Keratinocyte (primary cell): Measurements from ENCODE around the gene DEPP1. TPM values are rescaled to one million over a fixed set of nuclear protein-coding genes. Genes with fewer than 3 reads are reported as not detected.

ENCODE experiments used
- DNase-seq: peaks from one replicate; pipeline ENCODE4 v3.0.0-alpha.2; 2011; ENCODE audit warnings: low read depth, missing footprints, low spot score
- FAIRE-seq: peaks from 2 replicates; lab custom pipeline; 2011; peaks lifted over from hg19 to GRCh38; lab: Jason Lieb, UNC
- H2AFZ ChIP-seq: 2 replicates; pipeline ENCODE4 v1.6.0; 2012; ENCODE audit warnings: low read length, control low read depth, inconsistent platforms; ENCODE audit not compliant: control insufficient read depth
- H3K27ac ChIP-seq: 2 replicates; pipeline ENCODE4 v1.5.1; 2011; ENCODE audit warnings: low read length; ENCODE audit not compliant: control insufficient read depth, insufficient read depth
- H3K27me3 ChIP-seq: 3 replicates; pipeline ENCODE4 v1.6.0; 2011; ENCODE audit warnings: low read length; ENCODE audit not compliant: control insufficient read depth, insufficient read depth; ENCODE audit errors: extremely low read depth
- H3K36me3 ChIP-seq, 2 experiments: 2 replicates in 1 of 2; 3 replicates in 1 of 2; pipeline ENCODE4 v1.5.1; 2011; ENCODE audit warnings: low read length in 2 of 2, mild to moderate bottlenecking in 1 of 2; ENCODE audit not compliant: control insufficient read depth in 2 of 2, insufficient read depth in 2 of 2; ENCODE audit errors: extremely low read depth in 1 of 2
- H3K4me1 ChIP-seq: 3 replicates; pipeline ENCODE4 v1.5.1; 2011; ENCODE audit warnings: low read length; ENCODE audit not compliant: control insufficient read depth, insufficient read depth; ENCODE audit errors: extremely low read depth
- H3K4me2 ChIP-seq: 3 replicates; pipeline ENCODE4 v1.6.0; 2011; ENCODE audit warnings: low read depth, low read length; ENCODE audit not compliant: control insufficient read depth, insufficient read depth; ENCODE audit errors: extremely low read depth
- H3K4me3 ChIP-seq, 3 experiments: fragments of 200-600 bp in 1 of 3; sonication (generic) in 1 of 3; 2 replicates in 2 of 3; 3 replicates in 1 of 3; pipeline ENCODE4 v1.5.1; 2011 to 2016; ENCODE audit warnings: low read length in 3 of 3, mild to moderate bottlenecking in 3 of 3, control low read depth in 2 of 3, inconsistent platforms in 1 of 3, low read depth in 1 of 3, mixed read lengths in 1 of 3, mixed run types in 1 of 3, moderate library complexity in 1 of 3; ENCODE audit not compliant: control insufficient read depth in 2 of 3, insufficient read depth in 2 of 3; ENCODE audit errors: extremely low read depth in 1 of 3
- H3K79me2 ChIP-seq: 2 replicates; pipeline ENCODE4 v1.6.0; 2012; ENCODE audit warnings: low read length; ENCODE audit not compliant: control insufficient read depth, insufficient read depth
- H3K9ac ChIP-seq: 3 replicates; pipeline ENCODE4 v1.6.0; 2011; ENCODE audit warnings: low read length; ENCODE audit not compliant: control insufficient read depth, insufficient read depth; ENCODE audit errors: extremely low read depth
- H3K9me1 ChIP-seq: 3 replicates; pipeline ENCODE4 v1.6.0; 2011; ENCODE audit warnings: low read length; ENCODE audit not compliant: control insufficient read depth, insufficient read depth; ENCODE audit errors: extremely low read depth
- H3K9me3 ChIP-seq: 2 replicates; pipeline ENCODE4 v1.5.1; 2012; ENCODE audit warnings: low read depth, low read length; ENCODE audit not compliant: control insufficient read depth
- H4K20me1 ChIP-seq: 3 replicates; pipeline ENCODE4 v1.6.0; 2011; ENCODE audit warnings: low read length; ENCODE audit not compliant: control insufficient read depth, insufficient read depth; ENCODE audit errors: extremely low read depth
- EZH2 ChIP-seq: IDR thresholded peaks from one replicate; pipeline ENCODE4 v1.6.1; 2012; ENCODE audit warnings: inconsistent platforms, mild to moderate bottlenecking, low read length, moderate library complexity
- dilution Hi-C: fragments of 300-500 bp; cut with MboI; formaldehyde crosslinking; loops from one replicate; pipeline ENCODE4 v1.7.0; 2020; ENCODE audit warnings: low sequenced_read_pairs; ENCODE audit not compliant: extremely low pct_ligation_motif_present
- polyA plus RNA-seq, 5 experiments: library from polyadenylated mRNA; depleted of rRNA in 3 of 5; stranded (reverse) in 3 of 5; stranded (forward) in 1 of 5; unstranded in 1 of 5; fragments of >200 nt; gene quantifications; 1 replicate in 1 of 5; 2 replicates in 3 of 5; 3 replicates in 1 of 5; pipeline versions ENCODE4 v1.2.1 to v1.2.3, GENCODE V29; 2011 to 2012; ENCODE audit warnings: missing spikeins in 2 of 5, low read depth in 1 of 5, low replicate concordance in 1 of 5
- TF ChIP-seq, protein P1 (sequence below), 3 experiments: IDR thresholded peaks in 1 of 3; conservative IDR thresholded peaks in 1 of 3; optimal IDR thresholded peaks in 1 of 3; 2 replicates in 2 of 3; 3 replicates in 1 of 3; pipeline versions ENCODE3 to v1.5.1; 2011; ENCODE audit warnings: low read length in 3 of 3, mild to moderate bottlenecking in 3 of 3, moderate library complexity in 2 of 3, control low read depth in 1 of 3, inconsistent platforms in 1 of 3; ENCODE audit not compliant: insufficient read depth in 2 of 3; ENCODE audit errors: extremely low read depth in 1 of 3

DEPP1 gene
- polyA plus RNA-seq, 1 donor (not counting 4 experiments of a cell fraction or from before 2014, with no cell fraction given) = 1.2 TPM

DNA sequence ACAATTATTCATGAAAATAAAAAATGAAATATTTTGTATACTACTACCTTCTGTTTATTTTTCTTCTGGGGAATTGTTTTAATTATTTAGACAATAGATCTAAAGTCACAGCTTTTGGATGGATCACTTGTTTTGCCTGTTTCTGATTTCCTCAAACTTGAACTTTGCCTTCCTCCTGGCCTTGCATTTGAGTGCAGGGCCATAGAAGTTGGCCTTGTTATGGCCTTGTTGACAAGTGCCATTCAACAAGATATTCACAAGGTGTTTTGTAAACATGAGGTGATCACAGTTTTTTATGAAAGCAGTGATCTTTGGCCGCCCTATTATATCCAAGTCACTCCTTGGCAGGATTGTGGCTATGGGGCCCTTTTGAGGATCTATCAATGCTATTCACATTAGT, 26.7 kb upstream of the DEPP1 start:
- Histone ChIP-seq H3K9me1 (no peaks in the 10 kb centered on the region), H3K36me3 (peaks cover 4 to 12% of the 10 kb centered on the region in 2 experiments), H3K4me2 (no peak overlapping the region), H2AFZ (no peak overlapping the region), H3K9me3 (no peaks in the 10 kb centered on the region), H3K79me2 (no peaks in the 10 kb centered on the region), H3K4me3 (no peak overlapping the region), H3K4me1 (peaks cover 8% of the 10 kb centered on the region), H3K9ac (no peak overlapping the region), H3K27me3 (no peaks in the 10 kb centered on the region), H3K27ac (no peak overlapping the region), H4K20me1 (no peaks in the 10 kb centered on the region)
- DNase-seq (no peak), FAIRE-seq (no peak)
- TF ChIP-seq EZH2 = no peak
- TF ChIP-seq, protein P1, sequence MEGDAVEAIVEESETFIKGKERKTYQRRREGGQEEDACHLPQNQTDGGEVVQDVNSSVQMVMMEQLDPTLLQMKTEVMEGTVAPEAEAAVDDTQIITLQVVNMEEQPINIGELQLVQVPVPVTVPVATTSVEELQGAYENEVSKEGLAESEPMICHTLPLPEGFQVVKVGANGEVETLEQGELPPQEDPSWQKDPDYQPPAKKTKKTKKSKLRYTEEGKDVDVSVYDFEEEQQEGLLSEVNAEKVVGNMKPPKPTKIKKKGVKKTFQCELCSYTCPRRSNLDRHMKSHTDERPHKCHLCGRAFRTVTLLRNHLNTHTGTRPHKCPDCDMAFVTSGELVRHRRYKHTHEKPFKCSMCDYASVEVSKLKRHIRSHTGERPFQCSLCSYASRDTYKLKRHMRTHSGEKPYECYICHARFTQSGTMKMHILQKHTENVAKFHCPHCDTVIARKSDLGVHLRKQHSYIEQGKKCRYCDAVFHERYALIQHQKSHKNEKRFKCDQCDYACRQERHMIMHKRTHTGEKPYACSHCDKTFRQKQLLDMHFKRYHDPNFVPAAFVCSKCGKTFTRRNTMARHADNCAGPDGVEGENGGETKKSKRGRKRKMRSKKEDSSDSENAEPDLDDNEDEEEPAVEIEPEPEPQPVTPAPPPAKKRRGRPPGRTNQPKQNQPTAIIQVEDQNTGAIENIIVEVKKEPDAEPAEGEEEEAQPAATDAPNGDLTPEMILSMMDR (optimal IDR thresholded peaks at IDR 0.05 in 1 of 3, IDR thresholded peaks at IDR 0.05 in 1 of 3, conservative IDR thresholded peaks at IDR 0.05 in 1 of 3; ENCODE audit: extremely low read depth in 1 of 3, insufficient read depth in 2 of 3, low read length in 3 of 3) = no peak
- dilution Hi-C loops = loop anchor here (25.0 kb wide), 1 partner anchor 232 kb away; no protein-coding TSS in a partner anchor

DNA sequence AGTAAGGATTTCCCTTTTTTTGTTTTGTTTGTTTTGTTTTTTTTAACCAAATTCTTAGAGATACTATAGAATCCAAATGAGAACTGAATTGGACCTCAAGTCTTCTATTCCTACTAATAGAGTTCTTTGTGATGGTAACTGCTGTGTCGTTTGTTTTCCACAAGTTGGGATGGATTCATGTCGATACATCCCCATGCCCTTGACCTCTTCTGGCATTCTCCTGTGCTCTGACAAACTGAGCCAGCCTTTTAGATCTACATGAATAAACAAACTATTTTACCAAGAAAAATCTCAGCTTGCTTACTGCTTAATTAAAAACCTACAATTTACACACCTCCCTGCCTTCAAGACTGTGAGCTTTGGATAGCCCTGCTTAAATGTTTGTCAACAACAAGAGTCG, 26.1 kb upstream of the DEPP1 start:
- TF ChIP-seq, protein P1 (optimal IDR thresholded peaks at IDR 0.05 in 1 of 3, IDR thresholded peaks at IDR 0.05 in 1 of 3, conservative IDR thresholded peaks at IDR 0.05 in 1 of 3; ENCODE audit: extremely low read depth in 1 of 3, insufficient read depth in 2 of 3, low read length in 3 of 3) = no peak
- TF ChIP-seq EZH2 = no peak
- dilution Hi-C loops = loop anchor here (25.0 kb wide), 1 partner anchor 233 kb away; no protein-coding TSS in a partner anchor
- peaks cover 8% of the 10 kb centered on the region for H3K4me1 ChIP-seq
- H3K36me3 ChIP-seq = peaks cover 4 to 12% of the 10 kb centered on the region in 2 experiments
- H4K20me1 ChIP-seq = no peaks in the 10 kb centered on the region
- no peak overlapping the region for H3K4me2 ChIP-seq
- no peak overlapping the region for H3K4me3 ChIP-seq
- no peaks in the 10 kb centered on the region for H3K27me3 ChIP-seq
- no peak overlapping the region for H3K9ac ChIP-seq
- no peak overlapping the region for H3K27ac ChIP-seq
- FAIRE-seq = no peak
- DNase-seq = no peak
- H2AFZ ChIP-seq = no peak overlapping the region
- no peaks in the 10 kb centered on the region for H3K9me1 ChIP-seq
- H3K79me2 ChIP-seq = no peaks in the 10 kb centered on the region
- no peaks in the 10 kb centered on the region for H3K9me3 ChIP-seq
